HG03460 (cell line): Measurements from ENCODE around the gene PDZRN3.

Experiments used
- ATAC-seq: cut with Tn5 transposase; IDR thresholded peaks from one replicate; pipeline ENCODE4 v1.9.1; 2021; ENCODE audit not compliant: unreplicated experiment

Gene PDZRN3

GRCh38 chr3:73623346-73623745 lies 1.4 kb downstream of the PDZRN3 start:
- ATAC-seq = no peak

- ATAC-seq = no peak
Measured at GRCh38 chr3:73622091-73622805, 2.5 kb downstream of the PDZRN3 start.

- no peak for ATAC-seq
Measured at GRCh38 chr3:73621388-73621787, 3.4 kb downstream of the PDZRN3 start.

- ATAC-seq = no peak
Measured at GRCh38 chr3:73618461-73618860, 6.3 kb downstream of the PDZRN3 start.

GRCh38 chr3:73616056-73616455 lies 8.7 kb downstream of the PDZRN3 start:
- ATAC-seq = no peak

- no peak for ATAC-seq
Measured at GRCh38 chr3:73614419-73614818, 10.3 kb downstream of the PDZRN3 start.

- ATAC-seq = no peak
Measured at GRCh38 chr3:73611176-73611575, 13.6 kb downstream of the PDZRN3 start.

GRCh38 chr3:73610493-73610892 lies 14.2 kb downstream of the PDZRN3 start:
- ATAC-seq = no peak

- no peak for ATAC-seq
Measured at GRCh38 chr3:73609655-73610054, 15.1 kb downstream of the PDZRN3 start.

GRCh38 chr3:73609315-73609641 lies 15.5 kb downstream of the PDZRN3 start:
- no peak for ATAC-seq

- ATAC-seq = no peak
Measured at GRCh38 chr3:73608456-73609314, 16.1 kb downstream of the PDZRN3 start.

- no peak for ATAC-seq
Measured at GRCh38 chr3:73605861-73606260, 18.9 kb downstream of the PDZRN3 start.

- ATAC-seq = no peak
Measured at GRCh38 chr3:73605412-73605811, 19.3 kb downstream of the PDZRN3 start.

GRCh38 chr3:73604451-73604850 lies 20.3 kb downstream of the PDZRN3 start:
- no peak for ATAC-seq

GRCh38 chr3:73603762-73604171 lies 21.0 kb downstream of the PDZRN3 start:
- no peak for ATAC-seq

GRCh38 chr3:73602170-73602569 lies 22.6 kb downstream of the PDZRN3 start:
- no peak for ATAC-seq

- ATAC-seq = no peak
Measured at GRCh38 chr3:73601481-73601880, 23.3 kb downstream of the PDZRN3 start.

- no peak for ATAC-seq
Measured at GRCh38 chr3:73601011-73601410, 23.7 kb downstream of the PDZRN3 start.

GRCh38 chr3:73600293-73600938 lies 24.3 kb downstream of the PDZRN3 start:
- ATAC-seq = no peak

- ATAC-seq = no peak
Measured at GRCh38 chr3:73599605-73600004, 25.1 kb downstream of the PDZRN3 start.

- no peak for ATAC-seq
Measured at GRCh38 chr3:73597476-73597875, 27.3 kb downstream of the PDZRN3 start.
